IPS-15b (cell line): ENCODE data around the gene RC3H1.

ENCODE experiments used
- H3K27me3 ChIP-seq: one replicate; pipeline ENCODE4 v1.6.1; 2013; ENCODE audit warnings: low read length; ENCODE audit not compliant: control insufficient read depth, insufficient read depth
- H3K36me3 ChIP-seq: one replicate; pipeline ENCODE4 v1.6.1; 2013; ENCODE audit warnings: low read length; ENCODE audit not compliant: control insufficient read depth, insufficient read depth
- H3K4me1 ChIP-seq: one replicate; pipeline ENCODE4 v1.6.1; 2013; ENCODE audit warnings: mild to moderate bottlenecking, low read length; ENCODE audit not compliant: control insufficient read depth, insufficient read depth
- H3K4me3 ChIP-seq: one replicate; pipeline ENCODE4 v1.5.1; 2013; ENCODE audit warnings: low read depth, low read length
- H3K9ac ChIP-seq: one replicate; pipeline ENCODE4 v1.6.1; 2013; ENCODE audit warnings: low read depth, mild to moderate bottlenecking, low read length
- H3K9me3 ChIP-seq: one replicate; pipeline ENCODE4 v1.6.1; 2013; ENCODE audit warnings: mild to moderate bottlenecking, low read length; ENCODE audit not compliant: control insufficient read depth, insufficient read depth

The RC3H1 gene

DNA sequence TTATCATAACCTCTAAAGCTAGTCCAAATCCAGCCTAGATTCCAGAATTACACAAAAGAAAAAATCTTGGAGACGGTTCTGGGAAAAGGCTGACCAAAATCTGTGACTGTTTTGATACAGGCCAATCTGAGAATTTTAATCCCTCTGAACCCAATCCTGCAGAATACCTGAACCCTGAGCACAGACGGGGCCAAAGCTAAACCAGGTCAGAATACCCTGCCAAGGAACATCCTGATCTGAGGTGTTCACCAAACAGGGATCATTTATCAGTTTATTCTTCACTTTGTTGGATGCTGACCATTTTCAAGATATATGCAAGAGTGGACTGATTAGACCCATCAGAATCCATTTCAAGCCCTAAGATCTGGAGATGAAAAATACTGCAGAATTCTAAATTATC, 3.6 kb downstream of the RC3H1 start:
- Histone ChIP-seq H3K36me3 (no peaks in the 10 kb centered on the region), H3K4me3 (no peak overlapping the region), H3K4me1 (peaks cover 15% of the 10 kb centered on the region), H3K9me3 (no peaks in the 10 kb centered on the region), H3K9ac (no peak overlapping the region), H3K27me3 (no peaks in the 10 kb centered on the region)

DNA sequence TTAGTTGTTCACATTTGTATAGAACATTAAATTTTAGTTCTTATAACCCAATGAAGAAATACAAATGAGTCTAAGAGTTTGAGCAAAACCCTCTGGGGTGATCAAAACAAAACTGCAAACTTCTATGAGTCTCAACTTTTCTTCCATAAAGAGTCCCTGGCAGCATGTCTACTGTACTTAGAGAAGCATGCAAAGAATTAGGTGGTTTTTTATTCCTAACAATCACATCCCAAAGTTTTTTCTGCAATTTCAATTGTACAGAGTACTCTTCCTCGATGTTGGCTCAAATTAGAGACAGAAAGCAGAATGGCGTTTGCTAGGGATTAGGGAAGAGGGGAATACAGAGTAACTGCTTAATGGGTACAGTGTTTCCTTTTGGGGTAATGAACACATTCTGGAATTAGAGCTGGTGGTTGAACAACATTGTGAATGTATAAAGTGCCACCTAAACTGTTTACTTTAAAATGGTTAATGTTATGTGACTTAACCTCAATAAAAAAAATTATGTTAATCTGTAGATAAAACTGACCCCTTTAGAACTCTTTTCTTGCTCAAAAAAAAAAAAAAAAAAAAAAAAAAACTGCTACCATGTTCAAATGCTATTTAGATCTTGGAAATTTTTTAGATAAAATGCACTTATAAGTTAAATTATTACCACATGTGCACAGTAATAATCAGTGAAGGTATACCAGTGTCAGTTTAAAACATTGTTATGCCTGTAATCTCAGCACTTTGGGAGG, 4.8 kb downstream of the RC3H1 start:
- Histone ChIP-seq H3K9me3 (no peaks in the 10 kb centered on the region), H3K4me1 (peaks cover 6% of the 10 kb centered on the region), H3K27me3 (no peaks in the 10 kb centered on the region), H3K4me3 (no peak overlapping the region), H3K36me3 (no peaks in the 10 kb centered on the region), H3K9ac (no peak overlapping the region)

DNA sequence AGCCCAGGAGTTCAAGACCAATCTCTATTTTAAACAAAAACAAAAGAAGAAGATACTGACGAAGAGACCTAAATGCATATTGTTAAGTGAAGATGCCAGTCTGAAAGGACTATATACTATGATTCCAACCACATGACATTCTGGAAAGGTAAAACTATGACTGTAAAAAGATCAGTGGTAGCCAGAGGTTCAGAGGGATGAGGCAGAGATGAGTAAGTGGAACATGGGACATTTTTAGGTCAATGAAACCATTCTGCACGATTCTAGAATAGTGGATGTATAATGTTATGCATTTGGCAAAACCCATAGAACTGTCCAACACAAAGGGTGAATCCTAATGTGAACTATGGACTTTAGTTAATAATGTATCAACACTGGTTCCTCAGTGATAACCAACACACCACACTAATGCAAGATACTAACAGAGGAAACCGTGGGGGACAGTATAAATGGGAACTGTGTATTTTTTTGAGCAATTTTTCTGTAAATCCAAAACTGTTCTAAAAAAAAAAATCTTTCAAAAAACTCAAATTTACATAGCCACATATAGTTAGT, 8.2 kb downstream of the RC3H1 start:
- no peak overlapping the region for H3K9ac ChIP-seq
- H3K9me3 ChIP-seq: no peaks in the 10 kb centered on the region
- no peaks in the 10 kb centered on the region for H3K4me1 ChIP-seq
- no peak overlapping the region for H3K4me3 ChIP-seq
- H3K36me3 ChIP-seq: no peaks in the 10 kb centered on the region
- no peaks in the 10 kb centered on the region for H3K27me3 ChIP-seq

DNA sequence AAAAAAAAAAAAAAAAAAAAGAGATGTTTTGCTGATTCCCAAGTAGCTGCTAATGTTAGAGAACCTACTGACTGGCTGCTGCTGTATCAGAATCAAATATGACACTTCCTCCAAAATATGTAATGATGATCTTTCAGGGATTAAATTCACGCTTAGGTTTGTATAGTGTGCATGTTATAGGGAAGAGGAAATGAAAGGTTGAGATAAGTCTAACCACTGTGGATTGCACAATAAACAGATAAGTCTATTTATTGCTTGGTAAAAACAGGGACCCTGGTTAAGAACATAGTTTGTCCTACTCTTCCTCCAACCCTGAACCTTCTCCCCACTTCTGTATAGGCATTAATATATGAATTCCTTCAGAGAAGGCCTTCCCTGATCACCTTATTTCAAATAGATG, 13.2 kb downstream of the RC3H1 start:
- H3K9me3 ChIP-seq: no peaks in the 10 kb centered on the region
- H3K27me3 ChIP-seq: no peaks in the 10 kb centered on the region
- no peaks in the 10 kb centered on the region for H3K4me1 ChIP-seq
- H3K4me3 ChIP-seq: no peak overlapping the region
- H3K9ac ChIP-seq: no peak overlapping the region
- no peaks in the 10 kb centered on the region for H3K36me3 ChIP-seq

DNA sequence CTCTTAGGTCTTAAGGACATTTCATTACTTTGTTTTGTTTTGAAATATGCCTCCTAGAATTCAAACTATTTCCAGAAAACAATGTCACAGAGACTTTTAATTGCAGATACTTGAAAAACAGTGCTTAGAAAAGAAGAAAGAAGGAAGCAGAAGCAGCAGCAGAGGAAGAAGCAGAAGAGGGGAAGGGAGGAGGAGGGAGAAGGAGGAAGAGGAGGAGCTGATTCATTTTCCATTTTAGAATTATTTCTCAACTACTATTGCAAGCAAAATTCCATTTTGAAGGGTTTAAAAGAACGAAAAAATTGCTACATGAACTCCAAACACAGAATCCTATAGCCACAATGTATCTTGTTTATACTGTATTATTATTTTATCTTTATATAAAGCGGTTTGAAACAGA, 13.9 kb downstream of the RC3H1 start:
- Histone ChIP-seq H3K9ac (no peak overlapping the region), H3K27me3 (no peaks in the 10 kb centered on the region), H3K9me3 (no peaks in the 10 kb centered on the region), H3K4me1 (no peaks in the 10 kb centered on the region), H3K36me3 (no peaks in the 10 kb centered on the region), H3K4me3 (no peak overlapping the region)

DNA sequence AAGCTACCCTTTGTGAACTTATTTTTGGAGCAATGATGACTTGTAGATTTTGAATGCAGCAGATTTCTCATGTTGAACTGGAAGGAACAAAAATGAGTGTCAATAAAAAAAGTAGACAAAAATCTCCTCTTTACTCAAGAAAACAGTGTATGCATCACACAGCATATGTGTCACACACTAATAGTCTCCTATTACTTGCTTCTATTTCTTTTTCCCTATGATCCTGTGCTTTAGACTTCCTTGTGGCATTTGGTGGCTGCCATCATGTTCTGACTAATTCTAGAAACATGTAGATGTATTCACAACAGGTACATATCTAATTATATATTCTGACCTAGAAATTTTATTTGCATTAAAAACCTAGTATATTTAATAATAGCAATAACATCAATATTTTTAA, 14.3 kb downstream of the RC3H1 start:
- Histone ChIP-seq H3K36me3 (no peaks in the 10 kb centered on the region), H3K4me1 (no peaks in the 10 kb centered on the region), H3K27me3 (no peaks in the 10 kb centered on the region), H3K4me3 (no peak overlapping the region), H3K9me3 (no peaks in the 10 kb centered on the region), H3K9ac (no peak overlapping the region)

DNA sequence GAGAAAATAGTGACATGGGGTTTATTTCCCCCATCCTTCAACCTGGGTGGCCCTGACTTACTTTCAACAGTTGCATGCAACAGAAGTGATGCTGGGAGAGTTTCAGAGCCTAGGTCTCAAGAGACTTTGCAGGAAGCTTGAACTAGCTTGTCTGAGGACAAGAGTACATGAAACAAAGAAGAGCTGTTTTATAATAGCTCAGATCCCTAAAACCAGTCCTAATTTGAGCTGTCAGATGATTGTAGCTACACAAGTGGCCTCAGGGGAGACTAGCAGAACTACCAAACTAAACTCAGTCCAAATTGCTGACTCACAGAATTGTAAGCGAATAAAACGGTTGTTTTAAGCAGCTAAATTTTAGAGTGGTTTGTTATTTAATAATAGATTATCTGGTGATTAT, 17.1 kb downstream of the RC3H1 start:
- Histone ChIP-seq H3K4me3 (no peak overlapping the region), H3K4me1 (no peaks in the 10 kb centered on the region), H3K9ac (no peak overlapping the region), H3K36me3 (no peaks in the 10 kb centered on the region), H3K27me3 (no peaks in the 10 kb centered on the region), H3K9me3 (no peaks in the 10 kb centered on the region)

DNA sequence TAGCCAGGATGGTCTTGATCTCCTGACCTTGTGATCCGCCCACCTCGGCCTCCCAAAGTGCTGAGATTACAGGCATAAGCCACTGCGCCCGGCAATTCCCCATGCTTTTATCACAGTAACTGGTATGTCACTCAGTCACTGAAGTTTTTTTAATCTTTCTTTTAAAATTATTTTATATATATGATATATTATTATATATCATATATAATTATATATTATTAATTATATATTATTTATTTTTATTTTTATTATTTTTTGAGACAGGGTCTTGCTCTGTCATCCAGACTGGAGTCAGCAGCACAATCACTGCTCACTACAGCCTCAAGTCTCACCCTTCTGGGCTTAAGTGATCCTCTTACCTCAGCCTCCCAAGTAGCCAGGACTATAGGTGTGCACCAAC, 18.3 kb downstream of the RC3H1 start:
- Histone ChIP-seq H3K9ac (no peak overlapping the region), H3K36me3 (no peaks in the 10 kb centered on the region), H3K4me1 (no peaks in the 10 kb centered on the region), H3K4me3 (no peak overlapping the region), H3K27me3 (no peaks in the 10 kb centered on the region), H3K9me3 (no peaks in the 10 kb centered on the region)

DNA sequence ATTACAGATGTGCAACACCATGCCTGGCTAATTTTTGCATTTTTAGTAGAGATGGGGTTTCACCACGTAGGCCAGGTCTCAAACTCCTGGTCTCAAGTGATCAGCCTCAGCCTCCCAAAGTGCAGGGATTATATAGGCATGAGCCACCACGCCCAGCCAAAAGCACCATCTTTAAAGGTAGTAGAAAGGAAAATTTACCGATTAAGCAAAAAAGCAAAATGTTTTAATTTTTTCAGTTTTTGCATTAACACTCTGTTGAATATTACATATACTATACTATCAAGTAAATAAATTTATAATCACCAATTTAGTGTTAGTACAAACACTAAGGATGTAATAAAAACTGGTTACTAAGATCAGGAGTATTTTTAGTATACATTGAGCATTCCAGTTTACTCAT, 20.6 kb downstream of the RC3H1 start:
- no peak overlapping the region for H3K9ac ChIP-seq
- H3K36me3 ChIP-seq: no peaks in the 10 kb centered on the region
- no peaks in the 10 kb centered on the region for H3K9me3 ChIP-seq
- H3K4me3 ChIP-seq: no peak overlapping the region
- no peaks in the 10 kb centered on the region for H3K4me1 ChIP-seq
- no peaks in the 10 kb centered on the region for H3K27me3 ChIP-seq

DNA sequence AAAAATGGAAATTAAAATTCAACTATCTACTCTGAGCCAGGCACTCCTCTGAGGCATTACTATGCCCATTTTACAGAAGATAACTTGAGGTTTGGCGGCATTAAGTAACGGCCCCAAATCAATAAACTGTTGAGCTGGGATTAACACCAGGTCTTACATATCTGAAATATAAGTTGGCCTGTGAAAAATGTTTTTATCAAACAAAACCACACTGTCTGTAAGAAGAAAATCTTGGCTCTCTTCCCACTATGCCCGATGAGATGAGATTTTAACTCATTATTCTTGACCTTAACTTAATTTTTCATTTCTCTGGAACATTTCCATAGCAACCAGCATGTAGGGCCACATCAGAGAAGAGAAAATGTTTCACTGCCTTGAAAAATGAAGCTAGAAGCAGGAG, 21.8 kb downstream of the RC3H1 start:
- Histone ChIP-seq H3K9ac (no peak overlapping the region), H3K4me3 (no peak overlapping the region), H3K9me3 (no peaks in the 10 kb centered on the region), H3K4me1 (no peaks in the 10 kb centered on the region), H3K36me3 (no peaks in the 10 kb centered on the region), H3K27me3 (no peaks in the 10 kb centered on the region)

DNA sequence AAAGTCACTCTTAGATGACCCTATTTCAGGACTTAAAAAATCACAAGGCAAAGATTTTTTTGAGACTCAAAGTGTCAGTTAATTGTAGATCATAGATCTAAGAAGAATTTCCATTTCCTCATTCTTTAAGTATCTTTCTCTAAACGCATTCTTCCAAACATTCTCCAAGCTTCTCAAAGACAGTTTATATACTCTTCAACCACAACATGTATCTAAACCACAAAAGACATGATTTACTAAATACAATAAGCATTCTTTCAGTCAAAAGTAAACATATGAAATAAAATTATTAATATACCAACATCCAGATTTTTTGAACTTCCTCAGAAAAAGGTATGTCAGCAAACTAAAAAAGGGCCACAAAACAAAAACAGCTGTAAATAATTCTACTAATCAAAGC, 24.4 kb downstream of the RC3H1 start:
- Histone ChIP-seq H3K4me3 (no peak overlapping the region), H3K9me3 (no peaks in the 10 kb centered on the region), H3K27me3 (no peaks in the 10 kb centered on the region), H3K4me1 (no peaks in the 10 kb centered on the region), H3K9ac (no peak overlapping the region), H3K36me3 (no peaks in the 10 kb centered on the region)

DNA sequence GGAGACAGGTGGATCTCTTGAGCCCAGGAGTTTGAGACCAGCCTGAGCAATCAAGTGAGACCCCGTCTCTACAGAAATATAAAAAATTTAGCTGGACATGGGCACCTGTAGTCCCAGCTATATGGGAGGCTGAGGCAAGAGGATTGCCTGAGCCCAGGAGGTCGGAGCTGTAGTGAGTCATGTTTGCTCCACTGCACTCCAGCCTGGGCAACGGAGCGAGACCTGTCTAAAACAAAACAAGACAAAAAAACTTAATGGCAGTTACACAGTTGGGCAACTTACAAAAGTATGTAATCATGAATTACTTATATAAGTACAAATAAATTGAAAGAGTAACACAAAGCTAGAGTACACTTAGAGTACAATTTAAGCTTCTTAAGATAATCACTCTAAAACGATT, 25.2 kb downstream of the RC3H1 start:
- no peaks in the 10 kb centered on the region for H3K4me1 ChIP-seq
- no peak overlapping the region for H3K9ac ChIP-seq
- H3K27me3 ChIP-seq: no peaks in the 10 kb centered on the region
- no peaks in the 10 kb centered on the region for H3K9me3 ChIP-seq
- H3K36me3 ChIP-seq: no peaks in the 10 kb centered on the region
- no peak overlapping the region for H3K4me3 ChIP-seq
